ENCODE data around the gene NEGR1.

NEGR1 gene

GRCh38 chr1:72140222-72140621, 142.1 kb downstream of the NEGR1 start:
- intact Hi-C loops (cut with DNase I), result no loop called here
- DNase-seq, result no peak

- intact Hi-C loops (cut with DNase I), result no loop called here
- no peak for DNase-seq
These were observed 144.7 kb downstream of the NEGR1 start for GRCh38 chr1:72137656-72138055.

- intact Hi-C loops (cut with DNase I), result no loop called here
- no peak for DNase-seq
These were observed 152.5 kb downstream of the NEGR1 start for GRCh38 chr1:72129869-72130268.

- intact Hi-C loops (cut with DNase I), result no loop called here
- DNase-seq, result no peak
These were observed 160.0 kb downstream of the NEGR1 start for GRCh38 chr1:72122099-72122880.

GRCh38 chr1:72119491-72119890, 162.8 kb downstream of the NEGR1 start:
- intact Hi-C loops (cut with DNase I), result no loop called here
- no peak for DNase-seq

GRCh38 chr1:72117621-72118020, 164.7 kb downstream of the NEGR1 start:
- DNase-seq, result no peak
- intact Hi-C loops (cut with DNase I), result no loop called here

GRCh38 chr1:72115290-72115689, 167.0 kb downstream of the NEGR1 start:
- DNase-seq, result no peak
- intact Hi-C loops (cut with DNase I), result no loop called here

GRCh38 chr1:72111662-72112061, 170.7 kb downstream of the NEGR1 start:
- DNase-seq, result no peak
- intact Hi-C loops (cut with DNase I), result no loop called here

- intact Hi-C loops (cut with DNase I), result no loop called here
- DNase-seq, result no peak
These were observed 172.4 kb downstream of the NEGR1 start for GRCh38 chr1:72109916-72110315.

GRCh38 chr1:72105201-72105600, 177.1 kb downstream of the NEGR1 start:
- intact Hi-C loops (cut with DNase I), result no loop called here
- no peak for DNase-seq

- intact Hi-C loops (cut with DNase I), result no loop called here
- no peak for DNase-seq
These were observed 180.3 kb downstream of the NEGR1 start for GRCh38 chr1:72101840-72102632.

- intact Hi-C loops (cut with DNase I), result no loop called here
- no peak for DNase-seq
These were observed 181.6 kb downstream of the NEGR1 start for GRCh38 chr1:72100771-72101170.

- intact Hi-C loops (cut with DNase I), result no loop called here
- DNase-seq, result no peak
These were observed 184.3 kb downstream of the NEGR1 start for GRCh38 chr1:72097851-72098570.

GRCh38 chr1:72094209-72094608, 188.1 kb downstream of the NEGR1 start:
- intact Hi-C loops (cut with DNase I), result no loop called here
- DNase-seq, result no peak

- intact Hi-C loops (cut with DNase I), result no loop called here
- DNase-seq, result no peak
These were observed 195.9 kb downstream of the NEGR1 start for GRCh38 chr1:72086394-72086793.

- intact Hi-C loops (cut with DNase I), result no loop called here
- no peak for DNase-seq
These were observed 206.9 kb downstream of the NEGR1 start for GRCh38 chr1:72075425-72075824.

GRCh38 chr1:72066431-72066830, 215.9 kb downstream of the NEGR1 start:
- intact Hi-C loops (cut with DNase I), result no loop called here
- DNase-seq, result no peak

GRCh38 chr1:72064196-72065075, 217.9 kb downstream of the NEGR1 start:
- peak in 1 of 42 donors; percentile 20 for DNase-seq
- intact Hi-C loops (cut with DNase I), result no loop called here
